HG03442 (cell line): ENCODE measurements around the gene MGMT.

ENCODE experiments used
- ATAC-seq: cut with Tn5 transposase; IDR thresholded peaks from one replicate; pipeline ENCODE4 v1.9.1; 2021; ENCODE audit warnings: mild to moderate bottlenecking, moderate library complexity; ENCODE audit not compliant: unreplicated experiment

The MGMT gene

GRCh38 chr10:129647590-129647989 lies 180.5 kb downstream of the MGMT start:
- no peak for ATAC-seq

GRCh38 chr10:129648856-129649255 lies 181.8 kb downstream of the MGMT start:
- ATAC-seq = no peak

GRCh38 chr10:129652021-129652420 lies 185.0 kb downstream of the MGMT start:
- no peak for ATAC-seq

- no peak for ATAC-seq
Measured at GRCh38 chr10:129652521-129653201, 185.6 kb downstream of the MGMT start.

- ATAC-seq = no peak
Measured at GRCh38 chr10:129653428-129653827, 186.4 kb downstream of the MGMT start.

- ATAC-seq = no peak
Measured at GRCh38 chr10:129653861-129654260, 186.8 kb downstream of the MGMT start.

GRCh38 chr10:129654461-129654860 lies 187.4 kb downstream of the MGMT start:
- no peak for ATAC-seq

GRCh38 chr10:129655007-129655678 lies 188.1 kb downstream of the MGMT start:
- no peak for ATAC-seq

GRCh38 chr10:129655679-129656031 lies 188.6 kb downstream of the MGMT start:
- no peak for ATAC-seq

GRCh38 chr10:129656642-129657041 lies 189.6 kb downstream of the MGMT start:
- no peak for ATAC-seq

GRCh38 chr10:129657297-129658017 lies 190.4 kb downstream of the MGMT start:
- ATAC-seq = no peak

- no peak for ATAC-seq
Measured at GRCh38 chr10:129658376-129659072, 191.5 kb downstream of the MGMT start.

GRCh38 chr10:129659508-129660268 lies 192.6 kb downstream of the MGMT start:
- no peak for ATAC-seq

GRCh38 chr10:129660569-129660968 lies 193.5 kb downstream of the MGMT start:
- ATAC-seq = no peak

GRCh38 chr10:129662426-129662825 lies 195.4 kb downstream of the MGMT start:
- no peak for ATAC-seq

- no peak for ATAC-seq
Measured at GRCh38 chr10:129670124-129670523, 203.1 kb downstream of the MGMT start.

GRCh38 chr10:129673292-129673691 lies 206.3 kb downstream of the MGMT start:
- ATAC-seq = no peak

GRCh38 chr10:129675027-129675769 lies 208.2 kb downstream of the MGMT start:
- ATAC-seq = no peak

- no peak for ATAC-seq
Measured at GRCh38 chr10:129676014-129676413, 209.0 kb downstream of the MGMT start.

- ATAC-seq = no peak
Measured at GRCh38 chr10:129677377-129677927, 210.4 kb downstream of the MGMT start.
